NCI-H2081 (cell line): ENCODE data around the gene LEMD1.
"Not testable (repeated sequence)": the region's sequence is repeated elsewhere in the genome, so short reads cannot be mapped to it uniquely, and the experiment has no call there.

Experiments used
- DNase-seq, 2 experiments: peaks; one replicate each; lab custom pipeline; 2025; lab: John Stamatoyannopoulos, UW

Gene LEMD1

DNA sequence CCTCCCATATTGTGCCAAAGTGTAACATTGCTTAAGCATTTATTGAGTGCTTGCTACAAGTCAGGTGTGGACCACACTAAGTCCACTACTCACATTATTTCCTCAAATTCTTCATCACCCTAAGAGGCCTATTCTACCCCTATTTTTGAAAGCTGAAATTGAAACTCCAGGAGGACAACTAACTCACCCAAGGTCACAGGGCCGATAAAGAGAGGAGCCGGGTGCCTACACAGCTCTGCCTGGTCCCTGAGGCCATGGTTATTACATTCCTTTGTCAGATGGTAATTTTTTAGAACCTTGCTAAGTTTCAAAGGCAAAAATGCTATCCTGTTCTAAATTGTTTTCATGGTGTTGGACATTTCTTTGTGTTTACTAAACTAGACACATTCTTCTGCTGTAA lies 41.0 kb downstream of the LEMD1 start:
- no peak for DNase-seq

DNA sequence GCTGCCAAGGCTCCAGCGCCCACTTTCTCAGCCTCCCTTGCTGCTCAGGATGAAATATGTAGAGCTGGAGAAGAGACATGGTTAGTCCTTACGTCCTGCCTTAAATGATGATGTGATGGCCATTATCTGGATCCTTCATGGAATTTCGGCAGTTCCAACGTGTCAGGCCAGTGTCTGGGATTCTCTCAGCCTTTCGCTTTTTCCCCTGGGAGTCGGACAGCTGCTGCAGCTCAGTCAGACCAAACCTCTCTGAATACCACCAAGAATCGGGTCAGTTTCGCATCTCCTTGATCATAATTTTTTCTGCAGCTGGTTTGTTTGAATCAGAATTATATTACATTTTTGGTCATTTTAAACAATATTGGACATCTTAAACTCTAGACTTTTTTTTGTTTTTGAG lies 42.8 kb downstream of the LEMD1 start:
- DNase-seq, result no peak

DNA sequence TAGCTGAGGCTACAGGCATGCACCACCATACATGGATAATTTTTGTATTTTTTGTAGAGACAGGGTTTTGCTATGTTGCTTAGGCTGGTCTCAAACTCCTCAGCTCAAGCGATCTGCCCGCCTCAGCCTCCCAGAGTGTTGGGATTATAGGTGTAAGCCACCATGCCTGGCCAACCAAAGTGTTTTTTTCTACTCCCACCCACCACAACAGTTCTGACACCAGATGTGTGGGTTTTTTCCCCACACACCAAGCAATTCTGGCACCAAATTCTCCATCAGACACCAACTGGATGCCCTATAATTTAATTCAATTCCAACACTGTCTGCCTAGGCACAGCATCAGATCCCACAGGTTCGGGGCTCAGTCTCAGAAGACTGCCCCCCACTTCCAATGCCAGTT lies 44.5 kb downstream of the LEMD1 start:
- no peak for DNase-seq

DNA sequence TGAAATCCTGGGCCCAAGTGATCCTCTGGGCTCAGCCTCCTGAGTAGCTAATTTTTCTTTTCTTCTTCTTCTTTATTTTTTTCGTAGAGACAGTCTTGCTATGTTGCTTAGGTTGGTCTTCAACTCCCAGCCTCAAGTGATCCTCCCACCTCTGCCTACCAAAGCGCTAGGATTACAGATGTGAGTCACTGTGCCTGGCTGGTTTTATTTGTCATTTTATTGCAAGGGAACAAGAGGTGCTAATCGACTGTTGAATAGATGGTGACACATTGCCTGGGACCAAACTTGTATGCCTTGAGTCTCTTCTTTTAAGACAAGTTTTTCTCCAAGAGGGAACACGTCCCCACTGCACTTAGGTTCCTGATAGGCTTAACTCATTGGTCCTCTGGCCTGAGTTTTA lies 45.1 kb downstream of the LEMD1 start:
- DNase-seq, result no peak

DNA sequence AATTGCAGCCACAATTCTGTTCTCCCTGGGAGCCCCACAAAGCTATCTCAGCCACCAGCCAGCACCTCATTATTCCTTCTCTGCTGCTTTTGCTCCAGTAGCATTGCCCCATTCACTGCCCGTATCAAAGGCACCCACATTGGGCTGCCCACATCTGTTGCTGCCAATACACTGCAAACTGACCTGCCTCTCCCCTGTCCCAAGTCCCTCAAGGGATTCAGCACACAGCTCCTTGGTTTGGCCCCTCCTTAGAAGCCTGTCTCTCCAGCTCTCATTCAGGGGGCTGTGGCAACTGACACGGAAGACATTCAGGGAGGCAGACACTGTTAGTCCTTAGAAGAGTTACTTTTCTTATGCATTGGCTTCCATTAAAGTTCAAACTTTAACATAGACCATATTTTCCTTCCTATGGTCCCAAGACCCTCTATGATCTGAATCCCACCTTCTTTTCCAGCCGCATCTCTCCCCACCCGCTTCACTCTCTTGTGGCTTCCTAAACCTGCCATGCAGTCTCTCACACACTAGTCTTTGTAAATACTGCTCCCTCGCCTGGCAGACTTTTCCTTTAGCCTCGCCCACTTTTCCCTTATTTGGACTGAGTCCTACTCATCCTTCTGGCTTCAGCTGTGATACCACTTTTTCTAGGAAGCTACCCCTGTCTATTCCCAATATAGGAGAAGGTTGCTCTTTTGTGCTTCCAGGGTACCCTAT lies 45.9 kb downstream of the LEMD1 start:
- DNase-seq, result no peak

DNA sequence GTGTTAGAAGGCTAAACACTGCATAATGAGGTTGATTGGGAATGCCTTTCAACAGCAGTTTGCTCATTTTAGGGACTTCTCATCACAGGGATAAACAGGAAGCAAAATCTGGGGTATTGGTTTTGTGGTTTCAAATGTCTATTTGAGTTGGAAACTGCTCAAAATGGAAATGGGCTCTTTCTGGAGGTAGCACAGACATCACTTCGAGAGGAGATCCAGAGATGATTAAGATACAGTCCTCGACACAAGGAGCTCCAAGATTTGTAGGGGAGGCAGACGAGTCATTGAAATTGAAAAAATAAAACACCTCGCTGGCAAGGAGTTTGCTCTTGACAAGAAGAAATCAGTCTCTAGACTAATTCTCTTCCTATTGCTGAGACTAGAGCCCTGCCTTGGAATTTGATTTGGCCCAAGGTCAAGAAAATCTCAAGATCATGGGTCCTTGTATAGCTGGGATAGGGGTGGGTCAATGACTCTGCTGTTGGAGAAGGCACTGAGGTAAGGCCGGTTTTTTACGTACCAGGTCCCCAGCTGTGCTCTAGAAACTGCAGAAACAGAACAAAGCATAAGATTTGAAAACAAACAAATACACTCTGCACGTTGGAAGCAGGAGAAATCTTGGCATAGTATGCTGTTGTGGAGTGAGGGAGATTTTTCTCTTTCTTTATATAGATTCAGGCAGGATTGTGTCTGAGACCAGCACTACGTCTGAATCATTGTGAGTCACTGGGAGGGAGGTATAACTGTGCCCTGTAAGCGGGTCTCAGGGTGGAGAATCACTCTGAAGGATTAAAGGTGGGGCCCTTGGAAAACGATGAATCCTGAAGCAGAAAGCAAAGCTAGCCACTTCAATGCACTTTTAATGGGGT lies 47.4 kb downstream of the LEMD1 start:
- peak in 1 of 2 experiments; percentile 47 for DNase-seq

DNA sequence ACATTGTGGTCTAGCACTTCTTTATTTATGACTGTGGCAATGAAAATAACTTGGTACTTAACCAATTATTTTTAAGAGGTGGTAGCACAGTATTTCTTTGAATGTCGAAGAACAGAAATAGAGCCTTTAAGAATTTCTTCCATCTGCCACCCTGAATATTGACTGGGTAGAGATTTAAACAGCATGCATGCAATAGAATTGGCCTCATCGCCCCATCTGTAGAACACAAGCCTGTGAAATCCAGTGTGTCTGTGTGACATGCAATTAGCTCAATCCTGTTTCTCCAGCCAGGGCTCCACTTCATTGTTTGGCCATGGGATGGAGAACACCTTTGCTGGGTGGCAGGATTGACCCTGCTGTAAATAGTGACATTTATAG lies 48.1 kb downstream of the LEMD1 start:
- peak in 1 of 2 experiments; percentile 39 for DNase-seq

DNA sequence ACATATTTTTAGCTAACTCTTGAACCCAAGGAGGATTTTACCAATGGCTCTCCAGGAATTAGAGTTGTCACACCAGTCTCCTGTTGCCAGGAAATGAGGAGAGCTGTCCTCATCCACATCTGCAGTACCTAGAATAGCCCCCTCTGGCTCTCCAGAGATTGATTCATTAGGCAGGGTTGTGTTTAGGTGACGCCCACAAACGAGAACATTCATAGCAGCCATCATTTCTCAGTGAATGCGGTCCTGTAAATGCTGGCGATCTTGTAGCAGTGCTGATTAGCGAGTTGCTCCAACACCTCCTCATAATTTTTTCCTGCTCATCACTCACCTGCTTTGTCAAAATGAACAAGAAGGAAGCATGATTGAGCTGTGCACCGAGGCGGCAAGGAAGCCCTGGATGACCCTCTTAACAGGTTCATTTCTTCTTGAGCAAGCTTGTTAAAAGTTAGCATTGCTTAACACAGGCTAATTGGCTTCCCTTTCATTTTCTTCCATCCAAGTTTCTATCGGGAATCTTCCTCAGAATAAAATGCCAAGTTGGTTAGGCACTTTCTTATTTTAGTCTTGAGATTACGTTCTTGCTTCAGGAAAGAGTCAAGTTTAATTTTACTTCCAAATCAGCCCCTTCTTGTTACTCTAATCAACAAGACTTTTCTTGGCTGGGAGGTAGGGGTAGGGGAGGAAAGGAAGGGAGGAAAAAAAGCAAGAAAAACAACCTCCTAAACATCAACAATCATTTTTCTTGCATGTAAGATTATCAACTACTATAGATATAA lies 48.6 kb downstream of the LEMD1 start:
- no peak for DNase-seq

DNA sequence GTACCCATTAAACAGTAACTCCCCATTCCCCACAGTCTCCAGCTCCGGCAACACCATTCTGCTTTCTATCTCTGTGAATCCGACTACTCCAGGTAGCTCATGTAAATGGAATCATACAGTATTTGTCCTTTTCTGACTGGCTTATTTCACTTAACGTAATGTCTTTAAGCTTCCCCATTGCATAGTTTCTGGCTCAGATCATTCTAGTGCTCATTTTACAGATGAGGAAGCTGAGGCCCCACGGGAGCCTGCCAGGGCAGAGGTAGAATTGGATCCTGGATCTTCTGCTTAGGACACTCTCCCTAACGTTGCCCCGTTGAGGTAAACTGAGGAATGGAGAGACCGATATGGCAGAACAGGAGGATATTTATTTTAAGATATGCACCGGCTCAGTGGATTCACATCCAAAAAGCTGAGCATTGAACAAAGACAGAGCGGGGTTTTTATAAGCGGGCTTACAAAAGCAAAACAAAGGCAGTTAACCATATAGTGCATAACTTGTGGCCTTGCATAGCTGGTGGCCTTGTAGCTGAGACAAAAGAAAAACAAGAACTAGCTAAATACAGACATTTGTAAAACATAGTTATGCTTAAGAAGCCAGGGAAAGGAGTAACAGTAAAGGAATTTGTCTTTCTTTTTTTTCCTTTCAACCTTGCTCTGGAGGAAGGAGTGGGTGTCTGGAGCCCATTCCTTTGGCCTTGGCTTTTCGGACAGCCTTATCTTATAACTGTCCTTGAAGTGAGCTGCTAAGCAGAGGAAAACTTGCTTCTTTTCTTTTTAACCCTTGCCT lies 49.8 kb downstream of the LEMD1 start:
- no peak for DNase-seq

DNA sequence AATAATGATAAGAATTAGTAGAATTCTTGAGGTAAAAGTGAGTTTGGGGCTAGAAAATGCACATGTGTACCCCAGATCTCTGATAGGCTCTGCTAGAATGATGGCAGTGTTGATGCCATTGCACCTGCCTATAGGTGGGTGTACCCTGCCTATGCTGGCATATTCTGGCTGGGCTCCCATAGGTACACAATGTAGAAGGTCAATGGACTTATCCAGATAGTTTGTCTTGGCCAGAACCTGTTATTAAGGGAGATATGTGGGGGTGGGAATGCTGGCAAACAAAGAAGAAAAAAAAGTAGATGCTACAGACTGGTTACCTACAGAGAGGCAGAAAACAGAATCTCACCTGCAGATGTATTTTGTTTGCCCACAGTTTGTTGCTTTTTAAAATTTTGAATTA lies 51.1 kb downstream of the LEMD1 start:
- peak; percentile 86 to 92 for DNase-seq

DNA sequence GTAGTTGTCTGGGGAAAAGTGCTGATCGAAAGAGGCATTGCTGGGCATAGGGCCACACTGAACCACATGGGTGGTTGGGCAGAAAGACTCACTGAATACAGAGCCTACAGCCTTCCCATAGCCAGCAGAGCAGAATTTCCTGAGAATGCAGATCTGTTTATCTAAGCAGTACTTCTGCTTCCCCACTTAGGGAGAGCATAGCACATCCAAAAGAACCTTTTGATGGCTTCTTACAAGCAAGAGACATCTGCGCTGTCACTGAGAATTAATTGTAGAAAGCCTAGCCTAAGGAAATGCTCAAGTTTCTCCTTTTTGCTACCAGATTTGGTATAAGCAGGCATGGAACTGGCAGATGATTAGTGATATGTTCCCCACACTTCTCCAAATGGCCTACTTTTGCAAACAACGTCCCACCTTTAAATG lies 52.1 kb downstream of the LEMD1 start:
- DNase-seq, result no peak

DNA sequence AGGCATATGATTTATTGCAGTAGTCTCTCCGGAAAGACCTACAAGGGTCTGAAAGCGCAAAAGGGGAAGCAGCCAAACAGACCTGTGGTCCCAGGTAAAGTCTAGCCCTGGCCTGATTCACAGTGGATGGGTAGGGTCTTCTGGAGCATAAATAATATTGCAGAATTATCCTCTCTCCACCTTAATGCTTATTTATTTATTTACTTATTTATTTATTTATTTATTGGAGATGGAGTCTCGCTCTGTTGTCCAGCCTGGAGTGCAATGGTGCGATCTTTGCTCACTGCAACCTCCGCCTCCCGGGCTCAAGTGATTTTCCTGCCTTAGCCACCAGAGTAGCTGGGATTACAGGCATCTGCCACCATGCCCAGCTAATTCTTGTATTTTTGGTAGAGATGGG lies 53.4 kb downstream of the LEMD1 start:
- DNase-seq, result no peak

DNA sequence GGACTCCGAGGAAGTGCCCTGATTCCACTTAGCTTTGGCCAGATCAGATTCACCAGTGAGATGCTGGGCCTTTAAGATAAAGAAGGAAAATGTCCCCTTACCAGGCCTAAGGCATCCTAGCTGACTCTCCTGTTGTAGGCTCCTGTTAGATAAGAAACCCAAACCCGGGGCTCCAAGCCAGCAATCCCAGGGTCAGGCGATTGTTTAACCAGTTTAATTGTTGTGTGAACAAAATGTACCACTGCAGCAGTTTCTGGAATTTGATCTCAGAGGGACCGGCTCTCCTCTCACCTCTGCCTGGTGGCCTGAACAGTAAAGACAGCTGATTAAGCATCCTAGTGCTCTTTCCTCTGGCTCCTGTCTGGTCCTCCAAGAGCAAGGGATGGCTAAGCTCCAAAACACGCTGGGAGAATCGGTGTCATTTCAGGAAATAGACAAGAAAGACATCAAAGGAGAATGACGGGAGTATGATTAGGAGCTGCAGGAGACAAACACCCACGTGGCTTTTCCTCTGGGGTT lies 55.9 kb downstream of the LEMD1 start:
- DNase-seq, result peak; percentile 76 to 89

DNA sequence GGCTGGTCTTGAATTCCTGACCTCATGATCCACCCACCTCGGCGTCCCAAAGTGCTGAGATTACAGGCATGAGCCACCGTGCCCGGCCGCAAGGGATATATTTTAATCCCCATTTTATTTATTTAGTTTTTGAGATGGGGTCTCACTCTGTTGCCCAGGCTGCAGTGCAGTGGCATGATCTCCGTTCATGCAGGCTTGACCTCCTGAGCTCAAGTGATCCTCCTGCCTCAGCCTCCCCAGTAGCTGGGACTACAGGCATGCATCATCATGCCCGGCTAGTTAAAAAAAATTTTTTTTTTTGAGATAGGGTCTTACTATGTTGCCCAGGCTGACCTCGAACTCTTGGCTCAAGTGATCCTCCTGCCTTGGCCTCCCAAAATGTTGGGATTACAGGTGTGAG lies 56.8 kb downstream of the LEMD1 start:
- not testable (repeated sequence) for DNase-seq

DNA sequence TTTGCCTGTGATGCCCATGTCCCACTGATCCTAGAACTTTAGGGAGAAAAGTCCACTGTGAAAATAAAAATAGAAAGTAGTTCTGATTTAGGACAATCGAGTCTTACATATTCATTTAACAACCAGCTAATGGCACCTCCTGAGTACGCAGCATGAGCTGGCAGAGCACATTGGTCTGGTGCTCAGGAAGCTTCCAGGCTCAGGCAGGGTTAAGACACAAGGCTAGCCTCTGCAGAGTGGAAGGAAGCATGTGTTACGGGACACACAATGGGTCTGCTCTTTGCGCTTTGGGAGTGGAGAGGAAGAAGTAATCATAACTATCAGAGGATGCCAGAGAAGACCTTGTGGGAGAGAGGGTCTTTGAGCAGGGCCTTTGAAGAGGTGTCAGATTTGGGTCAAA lies 61.0 kb downstream of the LEMD1 start:
- no peak for DNase-seq

DNA sequence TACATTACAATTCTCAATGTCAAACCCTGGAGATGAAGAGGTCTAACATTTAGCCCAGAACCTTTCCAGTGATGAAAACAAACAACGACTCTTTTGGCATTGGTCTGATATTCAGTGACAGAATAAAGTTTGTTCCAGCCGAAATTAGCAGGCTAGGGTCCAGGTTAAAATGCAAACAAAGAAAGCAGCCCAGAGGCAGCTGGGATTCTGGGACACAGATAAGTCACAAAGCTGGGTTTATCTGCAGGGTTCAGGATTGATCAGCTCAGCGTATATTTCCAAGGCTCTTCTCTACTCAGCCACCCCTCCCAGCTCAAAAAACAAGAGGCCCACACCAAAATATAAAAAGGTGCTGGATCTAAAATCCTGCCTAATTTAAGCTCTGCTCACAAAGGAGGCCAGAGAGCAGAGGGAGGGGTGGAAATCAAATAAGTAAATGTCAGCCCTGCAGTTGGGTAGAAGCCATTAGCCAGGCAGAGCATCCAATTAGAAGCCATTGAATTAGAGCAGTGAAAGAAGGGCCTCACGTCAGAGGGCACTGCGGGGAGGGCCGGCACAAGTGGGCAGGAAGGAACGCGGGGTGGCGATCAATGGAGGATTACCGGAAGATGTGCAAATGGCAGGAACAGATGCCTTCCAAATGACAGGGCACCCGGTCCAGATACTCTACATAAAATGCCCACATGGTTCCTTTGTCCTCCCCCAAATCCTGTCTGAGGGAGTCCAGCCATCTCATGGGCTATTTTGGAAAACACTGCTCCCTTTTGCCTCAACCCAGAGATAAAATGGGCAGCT lies 61.9 kb downstream of the LEMD1 start:
- DNase-seq, result peak; percentile 69 to 77

DNA sequence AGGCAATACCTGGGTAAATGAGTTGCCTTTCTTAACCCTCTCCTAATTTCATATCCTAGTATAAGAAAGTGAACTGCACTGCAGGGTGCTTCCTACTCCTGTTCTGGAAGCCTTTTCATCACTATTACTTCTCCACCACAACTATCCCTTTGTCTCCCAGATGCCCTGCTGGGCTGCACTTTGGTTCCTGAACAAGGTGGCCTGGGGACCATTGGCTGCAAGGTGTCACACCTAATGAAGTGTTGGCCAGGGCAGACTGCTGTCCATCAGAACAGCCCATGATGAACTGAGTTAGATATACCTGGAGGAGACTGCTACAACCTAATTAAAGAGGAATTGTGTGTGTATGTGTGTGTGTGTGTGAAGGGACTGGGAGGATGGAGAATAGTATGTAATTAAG lies 63.3 kb downstream of the LEMD1 start:
- DNase-seq, result no peak

DNA sequence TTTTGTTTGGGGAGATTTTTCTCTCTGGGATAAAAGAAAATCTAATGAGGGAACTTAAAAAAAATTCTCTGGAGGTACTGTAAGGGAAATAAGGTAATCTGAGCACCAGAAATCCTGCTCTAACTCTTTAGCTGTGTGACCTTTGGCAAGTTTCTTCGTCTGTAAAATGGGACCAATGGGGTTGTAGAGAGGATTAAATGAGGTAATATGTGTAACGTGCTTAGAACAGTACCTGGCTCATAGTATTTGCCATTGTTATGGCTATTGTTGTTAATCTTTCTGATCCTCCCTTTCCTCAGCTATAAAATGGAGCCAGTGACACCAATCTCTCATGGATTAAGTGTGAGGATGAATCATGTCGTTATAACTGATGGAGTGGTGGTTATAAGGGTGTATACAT lies 64.3 kb downstream of the LEMD1 start:
- DNase-seq, result no peak

DNA sequence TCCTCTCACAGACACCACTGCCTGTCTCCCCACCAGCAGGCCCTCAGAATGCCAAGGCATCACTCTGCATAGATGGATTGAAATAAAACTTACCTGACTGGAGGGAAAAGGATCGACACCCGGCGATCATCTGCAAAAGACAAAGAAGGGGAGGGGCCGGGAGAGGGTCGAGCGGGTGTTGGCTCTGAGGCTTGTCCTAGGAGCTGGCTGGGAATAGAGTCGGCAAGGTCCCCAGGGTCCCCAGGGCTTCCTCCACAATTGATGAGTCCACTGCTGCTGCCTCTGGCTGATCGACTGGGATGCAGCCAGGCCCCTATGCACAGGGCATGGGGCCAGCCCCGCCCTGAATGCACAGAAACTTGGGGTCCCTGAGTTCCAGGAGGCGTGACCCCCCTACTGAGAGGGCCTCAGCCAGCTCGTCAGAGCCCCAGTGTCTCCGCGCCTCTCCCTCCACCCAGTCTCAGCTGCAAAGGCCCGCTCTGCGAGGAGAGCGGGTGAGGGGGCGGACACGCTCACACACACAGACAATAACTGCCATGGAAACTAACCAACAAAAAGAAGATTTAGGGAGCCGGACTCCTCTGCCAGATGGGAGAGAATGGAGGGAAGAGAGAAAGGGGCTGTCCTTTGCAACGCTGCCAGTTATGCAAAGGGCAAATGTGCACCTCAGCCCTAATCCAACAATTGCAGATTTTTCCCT lies 65.3 kb downstream of the LEMD1 start, which contains the start of gene KLHDC8A:
TSS of gene KLHDC8A (minus strand) at position 483 of the 700 bp plus-strand sequence. CDS start 13,318 bp downstream, outside the sequence.
- DNase-seq, result peak; percentile 56 to 57

DNA sequence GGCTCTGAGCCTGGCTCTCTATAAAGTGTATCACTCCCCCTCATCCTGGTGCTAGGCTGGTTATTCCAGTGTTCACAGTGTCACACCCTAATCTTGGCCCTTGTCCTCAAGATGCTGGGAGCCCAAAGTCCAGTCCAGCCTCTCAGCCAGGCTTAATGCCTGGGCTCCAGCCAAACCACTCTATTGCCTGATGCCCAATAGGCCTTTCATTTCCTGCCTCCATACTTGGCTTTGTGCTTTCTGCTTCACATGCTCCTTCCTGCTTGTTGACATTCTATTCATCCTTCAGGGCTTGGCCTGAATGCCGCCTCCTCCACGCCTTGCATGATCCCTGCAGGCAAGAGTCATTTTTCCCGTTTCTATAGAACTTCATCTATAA lies 66.8 kb downstream of the LEMD1 start:
- DNase-seq, result peak; percentile 20 to 39
